Myocyte (in vitro differentiated cells): Measurements from ENCODE around the gene ZCCHC14. TPM values are rescaled to one million over a fixed set of nuclear protein-coding genes. Genes with fewer than 3 reads are reported as not detected.

ENCODE experiments used
- DNase-seq: peaks from one replicate; pipeline ENCODE4 v3.0.0-alpha.2; 2012; ENCODE audit warnings: low read depth
- total RNA-seq: library from RNA; depleted of rRNA; stranded (reverse); fragments of >200 nt; gene quantifications from 2 replicates; pipeline ENCODE4 v1.2.3, GENCODE V29; 2014

ZCCHC14 gene
- total RNA-seq, 1 donor from 2014 or later: 7.9 TPM

- no peak for DNase-seq
Observed at GRCh38 chr16:87458424-87458915, 34.4 kb downstream of the ZCCHC14 start.

- DNase-seq: peak; percentile 96
Observed at GRCh38 chr16:87457709-87458423, 35.0 kb downstream of the ZCCHC14 start.

GRCh38 chr16:87457061-87457611 lies 35.7 kb downstream of the ZCCHC14 start:
- no peak for DNase-seq

GRCh38 chr16:87454391-87454790 lies 38.4 kb downstream of the ZCCHC14 start:
- DNase-seq: no peak

GRCh38 chr16:87453326-87453725 lies 39.5 kb downstream of the ZCCHC14 start:
- no peak for DNase-seq

- no peak for DNase-seq
Observed at GRCh38 chr16:87451563-87452210, 41.1 kb downstream of the ZCCHC14 start.

GRCh38 chr16:87448866-87449265 lies 44.0 kb downstream of the ZCCHC14 start:
- no peak for DNase-seq

- DNase-seq: no peak
Observed at GRCh38 chr16:87447323-87447722, 45.5 kb downstream of the ZCCHC14 start.

- no peak for DNase-seq
Observed at GRCh38 chr16:87446479-87446878, 46.3 kb downstream of the ZCCHC14 start.

GRCh38 chr16:87445486-87445885 lies 47.3 kb downstream of the ZCCHC14 start:
- DNase-seq: no peak

GRCh38 chr16:87443964-87444363 lies 48.9 kb downstream of the ZCCHC14 start:
- no peak for DNase-seq

GRCh38 chr16:87443016-87443415 lies 49.8 kb downstream of the ZCCHC14 start:
- no peak for DNase-seq

GRCh38 chr16:87442581-87442966 lies 50.2 kb downstream of the ZCCHC14 start:
- DNase-seq: no peak

GRCh38 chr16:87441886-87442580 lies 50.8 kb downstream of the ZCCHC14 start:
- DNase-seq: no peak

GRCh38 chr16:87439926-87440325 lies 52.9 kb downstream of the ZCCHC14 start:
- no peak for DNase-seq

GRCh38 chr16:87438611-87438985 lies 54.2 kb downstream of the ZCCHC14 start:
- no peak for DNase-seq

- DNase-seq: no peak
Observed at GRCh38 chr16:87437911-87438610, 54.8 kb downstream of the ZCCHC14 start.

- DNase-seq: no peak
Observed at GRCh38 chr16:87437327-87437726, 55.5 kb downstream of the ZCCHC14 start.

- peak; percentile 50 for DNase-seq
Observed at GRCh38 chr16:87436225-87437172, 56.3 kb downstream of the ZCCHC14 start.
